ENCODE data around the gene TNRC18. TPM values are rescaled to one million over a fixed set of nuclear protein-coding genes. Genes with fewer than 3 reads are reported as not detected.
"Not testable (repeated sequence)": the region's sequence is repeated elsewhere in the genome, so short reads cannot be mapped to it uniquely, and the experiment has no call there.

TNRC18 gene
- total RNA-seq, 4 donors from 2014 or later: 112 to 325 (median 211) TPM

DNA sequence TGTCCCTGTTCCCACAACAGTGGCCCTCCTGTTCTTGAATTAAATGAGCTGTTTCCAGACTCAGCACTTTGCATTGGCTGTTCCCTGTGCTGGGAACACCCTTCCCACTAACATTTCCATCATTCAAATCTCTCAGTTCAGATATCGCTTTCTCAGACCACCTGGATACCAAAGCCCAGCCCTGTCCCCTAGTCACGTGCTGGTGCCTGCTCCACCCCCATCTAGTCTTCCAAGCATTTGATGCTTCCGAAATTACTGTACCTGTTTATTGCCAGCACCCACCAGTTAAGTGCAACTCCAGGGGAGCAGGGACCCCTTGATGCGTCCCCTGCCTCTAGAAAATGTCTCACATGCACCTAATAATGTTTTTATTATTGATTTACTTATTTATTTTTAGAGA lies 143.9 kb downstream of the TNRC18 start:
- no peak for DNase-seq
- H3K27ac ChIP-seq: no peak overlapping the region
- no peak overlapping the region for H3K4me3 ChIP-seq
- no peaks in the 10 kb centered on the region for H3K9me3 ChIP-seq
- H3K27me3 ChIP-seq: peaks cover 0 to 9% of the 10 kb centered on the region in 2 donors
- no peak for TF ChIP-seq POLR2A (IDR thresholded peaks at IDR 0.05)
- TF ChIP-seq, protein P1, sequence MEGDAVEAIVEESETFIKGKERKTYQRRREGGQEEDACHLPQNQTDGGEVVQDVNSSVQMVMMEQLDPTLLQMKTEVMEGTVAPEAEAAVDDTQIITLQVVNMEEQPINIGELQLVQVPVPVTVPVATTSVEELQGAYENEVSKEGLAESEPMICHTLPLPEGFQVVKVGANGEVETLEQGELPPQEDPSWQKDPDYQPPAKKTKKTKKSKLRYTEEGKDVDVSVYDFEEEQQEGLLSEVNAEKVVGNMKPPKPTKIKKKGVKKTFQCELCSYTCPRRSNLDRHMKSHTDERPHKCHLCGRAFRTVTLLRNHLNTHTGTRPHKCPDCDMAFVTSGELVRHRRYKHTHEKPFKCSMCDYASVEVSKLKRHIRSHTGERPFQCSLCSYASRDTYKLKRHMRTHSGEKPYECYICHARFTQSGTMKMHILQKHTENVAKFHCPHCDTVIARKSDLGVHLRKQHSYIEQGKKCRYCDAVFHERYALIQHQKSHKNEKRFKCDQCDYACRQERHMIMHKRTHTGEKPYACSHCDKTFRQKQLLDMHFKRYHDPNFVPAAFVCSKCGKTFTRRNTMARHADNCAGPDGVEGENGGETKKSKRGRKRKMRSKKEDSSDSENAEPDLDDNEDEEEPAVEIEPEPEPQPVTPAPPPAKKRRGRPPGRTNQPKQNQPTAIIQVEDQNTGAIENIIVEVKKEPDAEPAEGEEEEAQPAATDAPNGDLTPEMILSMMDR (IDR thresholded peaks at IDR 0.05): no peak
- peaks cover 0 to 22% (median 8%) of the 10 kb centered on the region in 4 donors for H3K4me1 ChIP-seq
- H3K36me3 ChIP-seq: no peaks in the 10 kb centered on the region

DNA sequence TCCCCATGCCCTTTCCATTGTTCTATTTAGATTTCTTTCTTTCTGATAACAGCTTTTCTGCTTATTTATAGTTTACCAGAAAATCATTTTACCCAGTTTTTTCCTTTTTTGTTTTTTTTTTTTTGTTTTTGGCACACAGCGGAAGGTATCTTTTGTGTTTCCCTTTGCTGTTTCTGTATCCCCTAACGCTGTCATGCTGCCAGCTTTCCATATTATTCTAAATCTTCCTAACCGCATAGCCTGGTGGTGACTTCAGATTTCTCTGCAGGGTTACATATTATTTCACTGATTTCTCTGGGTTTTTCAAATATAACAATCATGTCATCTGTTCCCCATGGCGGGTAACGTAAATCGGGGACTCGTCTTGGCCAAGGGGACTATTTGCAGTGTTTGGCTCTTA lies 144.9 kb downstream of the TNRC18 start:
- Histone ChIP-seq H3K36me3 (no peaks in the 10 kb centered on the region), H3K4me1 (peaks cover 0 to 14% (median 7%) of the 10 kb centered on the region in 4 donors), H3K27ac (no peak overlapping the region), H3K9me3 (no peaks in the 10 kb centered on the region), H3K4me3 (no peak overlapping the region), H3K27me3 (peaks cover 0 to 7% of the 10 kb centered on the region in 2 donors)
- no peak for TF ChIP-seq POLR2A (IDR thresholded peaks at IDR 0.05)
- TF ChIP-seq, protein P1 (IDR thresholded peaks at IDR 0.05): no peak
- no peak for DNase-seq

DNA sequence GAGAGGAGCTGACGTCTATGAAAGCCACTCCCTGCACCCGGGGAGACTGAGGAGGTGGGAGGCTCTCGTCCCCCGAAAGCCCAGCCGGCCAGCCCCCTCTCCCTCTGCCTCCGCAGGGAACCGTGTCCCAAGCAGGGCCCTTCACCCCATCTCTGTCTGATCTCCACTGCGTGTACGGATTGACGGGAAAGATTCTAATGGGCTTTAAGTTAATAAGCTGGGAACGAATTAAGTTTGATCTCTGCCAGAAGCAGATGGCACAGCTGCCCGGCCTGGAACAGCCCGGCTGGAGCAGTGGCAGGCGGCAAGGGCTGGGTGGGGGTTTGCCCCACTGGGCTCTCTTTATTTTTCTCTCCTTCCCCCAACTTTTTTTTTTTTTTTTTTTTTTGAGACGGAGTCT lies 147.0 kb downstream of the TNRC18 start:
- Histone ChIP-seq H3K4me3 (no peak overlapping the region), H3K27ac (no peak overlapping the region), H3K9me3 (no peaks in the 10 kb centered on the region), H3K36me3 (no peaks in the 10 kb centered on the region), H3K4me1 (peaks cover 0 to 6% (median 0%) of the 10 kb centered on the region in 4 donors), H3K27me3 (no peaks in the 10 kb centered on the region)
- TF ChIP-seq POLR2A (IDR thresholded peaks at IDR 0.05): no peak
- TF ChIP-seq, protein P1 (IDR thresholded peaks at IDR 0.05): no peak
- no peak for DNase-seq

DNA sequence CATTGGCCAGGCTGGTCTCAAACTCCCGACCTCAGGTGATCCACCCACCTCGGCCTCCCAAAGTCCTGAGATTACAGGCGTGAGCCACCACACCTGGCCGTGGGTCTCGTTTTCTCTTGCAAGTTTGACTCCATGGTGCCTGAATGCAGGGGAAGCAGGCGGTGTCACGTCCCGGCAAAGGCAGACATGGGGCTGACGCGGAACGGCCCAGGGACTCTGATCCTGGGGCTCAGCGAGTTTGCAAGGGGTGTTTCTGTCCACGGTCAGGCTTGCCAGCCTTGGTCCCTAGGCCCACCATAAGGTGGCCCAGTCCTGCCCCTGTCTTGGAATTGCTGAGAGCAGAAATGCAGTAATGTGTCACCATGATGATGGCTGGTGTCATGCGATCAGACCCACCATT lies 147.5 kb downstream of the TNRC18 start:
- DNase-seq, H3K4me1 ChIP-seq, H3K36me3 ChIP-seq, H3K27me3 ChIP-seq, H3K9me3 ChIP-seq, H3K4me3 ChIP-seq, H3K27ac ChIP-seq: not testable (repeated sequence)

DNA sequence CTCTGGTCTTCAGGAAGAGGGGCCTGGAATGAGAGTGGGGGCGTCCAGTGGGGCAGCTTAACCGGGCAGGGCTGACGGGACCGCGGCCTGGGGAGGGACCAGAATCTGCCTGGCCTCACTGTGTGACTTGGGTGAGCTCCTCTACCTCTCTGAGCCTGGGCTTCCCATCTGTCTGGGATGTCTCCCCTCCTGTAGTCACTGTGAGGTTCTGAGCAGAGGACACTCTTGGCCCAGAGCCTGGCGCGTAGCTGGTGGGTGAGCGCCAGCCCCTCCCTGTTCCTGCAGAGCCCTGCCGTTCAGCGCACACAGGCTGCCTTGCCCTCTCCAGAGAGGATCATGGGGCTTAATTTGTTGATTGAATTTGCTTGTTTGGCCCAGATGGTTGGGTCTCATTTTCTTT lies 148.1 kb downstream of the TNRC18 start:
- not testable (repeated sequence) for DNase-seq, H3K9me3 ChIP-seq, H3K36me3 ChIP-seq, H3K4me1 ChIP-seq, H3K27me3 ChIP-seq, H3K27ac ChIP-seq, H3K4me3 ChIP-seq

DNA sequence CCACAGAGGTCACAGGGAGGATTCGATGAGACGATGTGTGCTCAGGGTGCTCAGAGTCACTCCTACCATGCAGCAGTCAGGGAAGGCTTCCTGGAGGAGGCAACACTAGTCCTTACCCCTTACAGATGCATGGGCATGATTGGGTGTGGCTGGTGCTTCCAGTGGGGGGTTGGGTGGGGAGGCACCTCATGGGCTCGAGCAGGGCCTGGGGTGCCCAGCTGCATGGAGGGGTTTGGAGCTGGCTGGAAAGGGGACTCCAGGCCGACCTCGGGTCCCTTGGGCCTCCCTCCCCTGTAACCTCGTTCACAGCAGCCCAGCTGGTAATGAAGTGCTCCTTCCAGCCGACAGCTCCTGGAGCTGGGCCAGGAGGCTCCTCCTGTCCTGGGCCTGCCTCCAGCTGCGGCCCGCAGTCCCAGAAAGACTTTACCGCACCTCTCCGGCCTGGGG lies 148.6 kb downstream of the TNRC18 start:
- H3K9me3 ChIP-seq, H3K27ac ChIP-seq, H3K4me1 ChIP-seq, DNase-seq, H3K27me3 ChIP-seq, H3K4me3 ChIP-seq, H3K36me3 ChIP-seq: not testable (repeated sequence)

DNA sequence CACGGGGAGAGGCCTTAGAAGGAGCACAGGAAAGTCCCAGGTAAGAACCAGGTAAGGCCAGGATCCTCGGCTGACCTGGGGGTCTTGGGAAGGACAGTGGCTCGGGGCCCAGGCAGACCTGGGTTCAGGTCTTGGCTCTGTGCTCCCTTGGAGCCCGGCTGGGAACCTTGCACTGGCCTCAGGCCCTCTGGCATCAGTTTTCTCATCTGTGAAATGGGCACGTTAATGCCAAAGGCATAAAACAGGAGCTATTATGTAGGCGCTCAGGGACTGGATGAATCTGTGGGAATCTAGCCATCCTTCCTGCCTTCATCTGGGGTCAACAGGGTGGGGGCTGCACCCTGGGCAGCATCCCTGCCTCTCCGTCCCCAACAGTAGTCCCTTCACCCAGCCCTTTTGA lies 149.2 kb downstream of the TNRC18 start:
- no peak for DNase-seq
- TF ChIP-seq POLR2A (IDR thresholded peaks at IDR 0.05): no peak
- TF ChIP-seq, protein P1 (IDR thresholded peaks at IDR 0.05): no peak
- H3K27ac ChIP-seq: no peak overlapping the region
- H3K4me3 ChIP-seq: no peak overlapping the region
- peaks cover 0 to 6% (median 0%) of the 10 kb centered on the region in 4 donors for H3K4me1 ChIP-seq
- H3K27me3 ChIP-seq: no peaks in the 10 kb centered on the region
- H3K36me3 ChIP-seq: no peaks in the 10 kb centered on the region
- no peaks in the 10 kb centered on the region for H3K9me3 ChIP-seq

DNA sequence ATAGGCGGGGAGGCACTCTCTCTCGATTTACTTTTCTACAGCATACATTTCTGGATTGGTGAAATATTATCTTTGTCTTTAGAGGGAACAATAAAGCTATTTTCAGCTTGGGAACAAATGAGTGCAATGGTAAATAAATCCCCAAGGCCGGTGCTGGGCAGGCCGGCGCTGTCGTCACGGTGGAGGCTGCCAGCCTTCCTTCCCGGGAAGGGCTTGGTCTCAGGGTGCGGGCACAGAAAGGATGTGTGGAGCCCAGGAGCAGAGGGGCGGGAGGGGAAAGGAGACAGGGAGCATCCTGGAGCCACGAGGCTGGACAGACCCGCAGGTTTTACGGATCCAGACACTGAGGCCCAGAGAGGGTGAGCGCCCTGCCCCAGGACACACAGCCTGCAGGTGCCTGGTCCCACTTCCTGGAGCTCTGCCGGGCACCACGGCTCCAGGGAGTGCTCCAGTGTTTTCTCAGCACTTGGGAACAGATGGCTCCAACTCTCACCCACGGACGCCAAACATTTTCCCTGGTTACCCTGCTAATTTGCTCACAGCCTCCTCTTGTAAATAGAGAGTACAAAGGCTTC lies 149.7 kb downstream of the TNRC18 start:
- not testable (repeated sequence) for H3K4me3 ChIP-seq, H3K36me3 ChIP-seq, DNase-seq, H3K4me1 ChIP-seq, H3K9me3 ChIP-seq, H3K27me3 ChIP-seq, H3K27ac ChIP-seq

Data from Peyer's patch (tissue), 4 donors.